Activated CD4-positive, alpha-beta memory T cell treated with anti-CD3 and anti-CD28 coated beads, Interleukin-2, amount 10 ng/mL, durations not matched to agents 7 days and 5 days (primary cell): ENCODE results near the gene ZNF28. TPM values are rescaled to one million over a fixed set of nuclear protein-coding genes. Genes with fewer than 3 reads are reported as not detected.
"Not testable (repeated sequence)": the region's sequence is repeated elsewhere in the genome, so short reads cannot be mapped to it uniquely, and the experiment has no call there.

Experiments used
- CTCF ChIA-PET: fragments of 350-600 bp; sonication (Branson Sonifier 250); formaldehyde crosslinking; loops from one replicate; lab custom pipeline; 2021; ENCODE audit warnings: antibody characterized with exemption, inconsistent platforms; lab: Charles Lee
- POLR2A ChIA-PET: fragments of 350-600 bp; sonication (Branson Sonifier 250); formaldehyde crosslinking; loops from one replicate; lab custom pipeline; 2021; ENCODE audit warnings: antibody characterized with exemption; lab: Charles Lee
- DNase-seq: peaks from one replicate; pipeline ENCODE4 v3.0.0-alpha.2; 2020
- H3K27ac Mint-ChIP-seq: one replicate; pipeline ENCODE4 v1.8.0; 2021; ENCODE audit warnings: mild to moderate bottlenecking, mixed read lengths
- H3K27me3 Mint-ChIP-seq: one replicate; pipeline ENCODE4 v1.8.0; 2021; ENCODE audit warnings: mixed read lengths
- H3K36me3 Mint-ChIP-seq: one replicate; pipeline ENCODE4 v1.8.0; 2021; ENCODE audit warnings: low read depth, mixed read lengths
- H3K4me1 Mint-ChIP-seq: one replicate; pipeline ENCODE4 v1.8.0; 2021; ENCODE audit warnings: mixed read lengths
- H3K4me3 Mint-ChIP-seq: one replicate; pipeline ENCODE4 v1.8.0; 2021; ENCODE audit warnings: mild to moderate bottlenecking, mixed read lengths
- H3K9me3 Mint-ChIP-seq: one replicate; pipeline ENCODE4 v1.8.0; 2021; ENCODE audit warnings: mixed read lengths
- total RNA-seq, 2 experiments: library from RNA; stranded (reverse); gene quantifications; one replicate each; pipeline ENCODE4 v1.2.3, GENCODE V29; 2021

Gene ZNF28
- 10 to 100 TPM; 18.0 to 24.5 TPM for total RNA-seq

DNA sequence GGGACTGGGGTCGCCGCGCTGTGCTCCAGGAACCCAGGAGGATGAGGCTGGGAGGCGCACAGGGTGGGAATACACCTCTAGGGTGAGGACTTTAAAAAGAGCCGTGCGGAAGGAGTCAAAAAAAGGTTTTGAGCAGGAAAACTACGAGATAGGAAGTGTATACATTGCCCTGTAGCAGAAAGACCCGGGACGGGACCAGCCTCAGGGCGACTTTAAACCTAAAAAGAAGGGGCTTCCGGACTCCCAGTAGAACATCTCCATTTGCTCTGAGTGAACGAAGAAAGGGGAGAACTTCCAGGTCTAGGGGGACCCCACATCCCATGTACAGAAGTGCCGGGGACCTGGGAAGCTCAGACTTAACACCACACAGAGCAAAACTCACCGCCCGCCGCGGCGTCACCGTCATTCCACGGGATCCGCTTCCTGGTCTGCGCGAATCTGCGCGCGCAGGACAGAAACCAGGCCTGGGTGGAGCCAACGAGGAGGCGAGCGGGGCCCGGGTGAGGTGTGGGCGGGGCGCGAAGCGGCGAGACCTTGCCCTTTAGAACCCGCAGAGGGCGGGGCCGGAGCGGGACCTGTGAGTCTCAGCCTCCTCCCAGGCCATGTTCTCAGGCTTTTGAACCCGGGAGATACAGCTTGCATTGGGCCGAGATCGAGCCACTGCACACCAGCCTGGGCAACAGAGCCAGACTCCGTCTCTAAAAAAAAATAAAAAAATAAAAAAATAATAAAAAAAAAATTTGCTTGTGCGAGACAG lies at the start of gene ZNF28:
ZNF28 (minus strand) TSS at position 430 of the 757 bp plus-strand sequence. CDS start 3,675 bp downstream, outside the sequence.
- peak within 1 kb of the TSS; percentile 62 for H3K27ac Mint-ChIP-seq
- peaks cover 35% of the 10 kb centered on the region for H3K9me3 Mint-ChIP-seq
- H3K27me3 Mint-ChIP-seq, CTCF ChIA-PET: not testable (repeated sequence)
- peaks cover 53% of the 10 kb centered on the region for H3K36me3 Mint-ChIP-seq
- peaks cover 18% of the 10 kb centered on the region for H3K4me1 Mint-ChIP-seq
- DNase-seq, result peak; percentile 70
- peak within 1 kb of the TSS; percentile 91 for H3K4me3 Mint-ChIP-seq
- POLR2A ChIA-PET, result interaction anchor here (0.9 to 1.0 kb wide), 2 partner anchors 34 to 337 kb away, joined by 3 to 4 read pairs; no protein-coding TSS in a partner anchor

DNA sequence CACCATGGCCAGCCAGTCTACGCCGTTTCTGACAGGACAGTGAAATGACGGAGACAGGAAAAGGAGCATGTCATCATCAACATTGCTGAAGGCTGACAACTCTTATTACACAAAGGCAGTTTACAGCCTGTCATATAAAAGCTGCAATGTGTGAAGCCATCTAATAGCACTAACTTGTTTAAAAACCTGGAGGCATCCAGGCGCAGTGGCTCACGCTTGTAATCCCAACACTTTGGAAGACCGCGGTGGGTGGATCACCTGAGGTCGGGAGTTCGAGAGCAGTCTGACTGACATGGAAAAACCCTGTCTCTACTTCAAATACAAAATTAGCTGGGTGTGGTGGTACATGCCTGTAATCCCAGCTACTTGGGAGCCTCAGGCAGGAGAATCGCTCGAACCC lies 46.6 kb upstream of the ZNF28 start:
- H3K27me3 Mint-ChIP-seq, POLR2A ChIA-PET, H3K36me3 Mint-ChIP-seq, DNase-seq, H3K4me1 Mint-ChIP-seq, H3K27ac Mint-ChIP-seq, H3K4me3 Mint-ChIP-seq, CTCF ChIA-PET: not testable (repeated sequence)
- peaks cover 27% of the 10 kb centered on the region for H3K9me3 Mint-ChIP-seq

DNA sequence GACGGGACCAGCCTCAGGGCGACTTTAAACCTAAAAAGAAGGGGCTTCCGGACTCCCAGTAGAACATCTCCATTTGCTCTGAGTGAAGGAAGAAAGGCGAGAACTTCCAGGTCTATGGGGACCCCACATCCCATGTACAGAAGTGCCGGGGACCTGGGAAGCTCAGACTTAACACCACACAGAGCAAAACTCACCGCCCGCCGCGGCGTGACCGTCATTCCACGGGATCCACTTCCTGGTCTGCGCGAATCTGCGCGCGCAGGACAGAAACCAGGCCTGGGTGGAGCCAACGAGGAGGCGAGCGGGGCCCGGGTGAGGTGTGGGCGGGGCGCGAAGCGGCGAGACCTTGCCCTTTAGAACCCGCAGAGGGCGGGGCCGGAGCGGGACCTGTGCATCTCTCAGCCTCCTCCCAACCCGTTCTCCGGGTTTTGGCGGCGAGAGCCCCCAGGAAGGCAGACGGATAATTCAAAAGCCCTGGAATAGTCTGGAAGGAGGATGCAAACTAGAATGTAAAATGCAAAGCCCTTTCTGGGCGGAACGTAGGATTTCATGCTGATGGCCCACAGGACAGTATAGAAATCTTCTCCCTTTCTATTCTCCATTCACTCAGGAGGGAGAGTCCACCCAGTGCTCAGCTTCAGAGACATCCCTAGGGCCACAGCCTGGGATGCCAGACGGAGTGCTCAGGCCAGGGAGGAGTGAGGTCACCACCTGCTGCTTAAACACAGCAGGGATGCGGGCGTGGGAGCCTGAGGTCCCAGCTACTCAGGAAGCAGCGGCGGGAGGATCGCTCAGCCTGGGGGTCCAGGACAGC lies 36.2 kb upstream of the ZNF28 start, which contains the start of gene ZNF468:
ZNF468 (minus strand) TSS at position 242 of the 814 bp plus-strand sequence. CDS start 3,347 bp downstream, outside the sequence.
- Mint-ChIP-seq H3K27ac (peak within 1 kb of the TSS; percentile 82), H3K9me3 (peaks cover 34% of the 10 kb centered on the region), H3K4me1 (peaks cover 28% of the 10 kb centered on the region), H3K4me3 (peak within 1 kb of the TSS; percentile 93), H3K36me3 (peaks cover 50% of the 10 kb centered on the region)
- peak; percentile 78 for DNase-seq
- POLR2A ChIA-PET, result interaction anchor here (1.0 kb wide), 1 partner anchor 104 kb away, joined by 4 read pairs; no protein-coding TSS in a partner anchor
- CTCF ChIA-PET, H3K27me3 Mint-ChIP-seq: not testable (repeated sequence)

DNA sequence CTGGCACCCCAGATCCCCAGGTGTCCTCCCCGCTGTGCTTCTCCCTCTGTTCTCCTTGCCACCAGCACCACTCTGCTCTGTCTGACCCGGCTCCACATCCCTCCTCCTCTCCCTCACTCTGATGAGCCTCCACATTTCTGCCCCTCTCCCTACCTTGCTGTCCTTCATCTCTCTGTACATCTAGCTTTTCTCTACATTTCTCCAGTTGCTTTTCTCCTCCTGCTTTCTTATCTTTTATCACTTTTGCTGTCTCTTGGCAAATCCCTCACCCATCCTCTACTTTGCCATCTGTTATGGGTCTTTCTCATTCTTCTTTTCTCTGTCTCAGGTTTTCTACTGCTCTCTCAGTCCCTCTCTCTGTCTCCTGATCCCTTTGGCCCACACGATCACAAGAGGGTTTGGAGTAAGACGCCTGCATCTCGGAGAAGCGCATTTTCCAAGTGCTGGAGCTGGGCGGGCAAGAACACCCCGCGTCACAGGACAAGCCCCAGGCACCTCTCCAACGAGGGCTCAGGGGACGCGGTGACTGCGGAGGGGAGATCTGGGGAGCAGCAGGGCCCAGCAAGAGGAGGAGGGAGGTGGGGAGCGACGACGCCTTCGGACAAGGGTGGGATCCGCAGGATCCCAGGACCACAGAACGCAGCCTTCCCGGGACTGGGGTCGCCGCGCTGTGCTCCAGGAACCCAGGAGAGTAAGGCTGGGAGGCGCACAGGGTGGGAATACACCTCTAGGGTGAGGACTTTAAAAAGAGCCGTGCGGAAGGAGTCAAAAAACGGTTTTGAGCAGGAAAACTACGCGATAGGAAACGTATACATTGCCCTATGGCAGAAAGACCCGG lies 35.3 kb upstream of the ZNF28 start:
- H3K27me3 Mint-ChIP-seq, CTCF ChIA-PET, DNase-seq: not testable (repeated sequence)
- POLR2A ChIA-PET, result interaction anchor here (1.0 kb wide), 1 partner anchor 105 kb away, joined by 4 read pairs; no protein-coding TSS in a partner anchor
- H3K27ac Mint-ChIP-seq, result peak overlapping the region; percentile 82
- H3K4me1 Mint-ChIP-seq, result peaks cover 28% of the 10 kb centered on the region
- peak overlapping the region; percentile 93 for H3K4me3 Mint-ChIP-seq
- H3K9me3 Mint-ChIP-seq, result peaks cover 29% of the 10 kb centered on the region
- peaks cover 57% of the 10 kb centered on the region for H3K36me3 Mint-ChIP-seq

DNA sequence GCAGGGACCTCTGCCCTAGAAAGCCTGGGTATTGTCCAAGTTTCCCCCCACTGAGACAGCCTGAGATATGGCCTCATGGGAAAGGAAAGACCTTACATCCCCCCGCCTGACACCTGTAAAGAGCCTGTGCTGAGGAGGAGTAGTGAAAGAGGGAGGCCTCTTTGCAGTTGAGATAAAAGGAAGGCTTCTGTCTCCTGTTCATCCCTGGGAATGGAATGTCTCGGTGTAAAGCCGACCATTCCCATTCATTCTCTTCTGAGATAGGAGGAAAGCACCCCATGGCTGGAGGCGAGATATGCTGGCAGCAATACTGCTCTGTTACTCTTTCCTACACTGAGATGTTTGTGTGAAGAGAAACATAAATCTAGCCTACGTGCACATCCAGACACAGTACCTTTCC lies 25.9 kb upstream of the ZNF28 start:
- CTCF ChIA-PET, DNase-seq, H3K4me1 Mint-ChIP-seq, H3K4me3 Mint-ChIP-seq, POLR2A ChIA-PET, H3K27ac Mint-ChIP-seq, H3K27me3 Mint-ChIP-seq: not testable (repeated sequence)
- peaks cover 46% of the 10 kb centered on the region for H3K9me3 Mint-ChIP-seq
- peaks cover 97% of the 10 kb centered on the region for H3K36me3 Mint-ChIP-seq

DNA sequence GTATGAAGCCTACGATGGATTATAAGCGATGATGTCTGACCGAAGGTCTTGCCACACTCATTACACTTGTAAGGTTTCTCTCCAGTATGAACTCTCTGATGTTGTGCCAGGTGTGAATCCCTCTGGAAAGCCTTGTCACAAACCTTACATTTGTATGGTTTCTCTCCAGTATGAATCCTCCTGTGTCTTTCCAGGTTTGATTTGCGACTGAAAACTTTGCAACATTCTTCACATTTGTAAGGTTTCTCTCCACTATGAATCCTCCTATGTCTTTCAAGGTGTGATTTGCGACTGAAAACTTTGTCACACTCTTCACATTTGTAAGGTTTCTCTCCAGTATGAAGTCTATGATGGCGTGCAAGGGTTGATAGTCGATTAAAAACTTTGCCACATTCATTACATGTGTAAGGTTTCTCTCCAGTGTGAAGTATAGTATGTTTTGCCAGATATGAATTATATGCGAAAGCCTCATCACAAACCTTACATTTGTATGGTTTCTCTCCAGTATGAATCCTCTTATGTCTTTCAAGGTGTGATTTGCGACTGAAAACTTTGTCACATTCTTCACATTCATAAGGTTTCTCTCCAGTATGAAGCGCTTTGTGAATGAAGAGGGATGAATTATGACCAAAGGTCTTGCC lies 19.5 kb upstream of the ZNF28 start:
- H3K9me3 Mint-ChIP-seq, result peaks cover 72% of the 10 kb centered on the region
- CTCF ChIA-PET, H3K27me3 Mint-ChIP-seq, H3K4me3 Mint-ChIP-seq, POLR2A ChIA-PET, DNase-seq, H3K27ac Mint-ChIP-seq, H3K4me1 Mint-ChIP-seq: not testable (repeated sequence)
- peaks cover 94% of the 10 kb centered on the region for H3K36me3 Mint-ChIP-seq

DNA sequence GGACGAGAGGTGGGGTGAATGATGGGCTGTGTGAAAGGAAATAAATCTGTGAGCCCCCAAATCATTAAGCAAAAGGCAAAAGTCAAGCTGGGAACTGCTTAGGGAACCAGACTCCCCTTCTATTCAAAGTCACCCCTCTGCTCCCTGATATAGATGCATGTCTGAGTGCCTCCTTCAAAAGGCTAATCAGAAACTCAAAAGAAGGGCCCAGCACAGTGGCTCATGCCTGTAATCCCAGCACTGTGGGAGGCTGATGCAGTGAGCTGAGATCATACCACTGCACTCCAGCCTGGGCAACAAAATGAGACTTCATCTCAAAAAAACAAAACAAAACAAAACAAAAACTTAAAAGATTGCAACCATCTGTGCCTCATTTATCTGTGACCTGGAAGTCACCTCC lies 12.9 kb upstream of the ZNF28 start:
- CTCF ChIA-PET, DNase-seq, H3K27ac Mint-ChIP-seq, POLR2A ChIA-PET, H3K4me3 Mint-ChIP-seq, H3K4me1 Mint-ChIP-seq, H3K27me3 Mint-ChIP-seq: not testable (repeated sequence)
- Mint-ChIP-seq H3K9me3 (peaks cover 53% of the 10 kb centered on the region), H3K36me3 (peaks cover 44% of the 10 kb centered on the region)

DNA sequence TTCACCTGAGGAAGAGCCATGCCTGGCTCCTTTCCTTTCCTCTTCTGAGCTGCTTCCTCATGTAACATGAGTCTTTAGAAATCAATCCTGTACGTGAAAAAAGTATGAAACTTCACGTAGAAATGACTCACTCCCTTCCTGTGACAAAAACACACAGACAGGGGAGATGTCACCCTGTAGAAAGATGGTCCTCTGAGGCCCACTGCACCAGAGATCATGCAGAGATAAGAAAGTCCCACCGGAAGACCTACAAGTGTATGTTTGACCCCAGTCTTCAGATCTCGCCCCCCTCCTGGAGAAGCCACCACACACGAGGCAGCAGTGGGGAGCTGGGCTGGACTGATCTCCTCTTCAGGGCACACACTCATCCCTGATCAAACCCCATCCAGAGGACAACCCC lies 12.1 kb upstream of the ZNF28 start:
- H3K27me3 Mint-ChIP-seq, POLR2A ChIA-PET, H3K4me1 Mint-ChIP-seq, H3K4me3 Mint-ChIP-seq, DNase-seq, CTCF ChIA-PET, H3K27ac Mint-ChIP-seq: not testable (repeated sequence)
- Mint-ChIP-seq H3K36me3 (peaks cover 39% of the 10 kb centered on the region), H3K9me3 (peaks cover 48% of the 10 kb centered on the region)

DNA sequence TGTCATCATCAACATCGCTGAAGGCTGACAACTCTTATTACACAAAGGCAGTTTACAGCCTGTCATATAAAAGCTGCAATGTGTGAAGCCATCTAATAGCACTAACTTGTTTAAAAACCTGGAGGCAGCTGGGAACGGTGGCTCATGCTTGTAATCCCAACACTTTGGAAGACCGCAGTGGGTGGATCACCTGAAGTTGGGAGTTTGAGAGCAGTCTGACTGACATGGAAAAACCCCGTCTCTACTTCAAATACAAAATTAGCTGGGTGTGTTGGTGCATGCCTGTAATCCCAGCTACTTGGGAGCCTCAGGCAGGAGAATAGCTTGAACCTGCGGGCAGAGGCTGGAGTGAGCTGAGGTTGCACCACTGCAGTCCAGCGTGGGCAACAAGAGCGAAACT lies 8.4 kb upstream of the ZNF28 start:
- Mint-ChIP-seq H3K9me3 (peaks cover 33% of the 10 kb centered on the region), H3K36me3 (peaks cover 12% of the 10 kb centered on the region)
- POLR2A ChIA-PET, H3K4me3 Mint-ChIP-seq, DNase-seq, H3K27me3 Mint-ChIP-seq, CTCF ChIA-PET, H3K4me1 Mint-ChIP-seq, H3K27ac Mint-ChIP-seq: not testable (repeated sequence)

DNA sequence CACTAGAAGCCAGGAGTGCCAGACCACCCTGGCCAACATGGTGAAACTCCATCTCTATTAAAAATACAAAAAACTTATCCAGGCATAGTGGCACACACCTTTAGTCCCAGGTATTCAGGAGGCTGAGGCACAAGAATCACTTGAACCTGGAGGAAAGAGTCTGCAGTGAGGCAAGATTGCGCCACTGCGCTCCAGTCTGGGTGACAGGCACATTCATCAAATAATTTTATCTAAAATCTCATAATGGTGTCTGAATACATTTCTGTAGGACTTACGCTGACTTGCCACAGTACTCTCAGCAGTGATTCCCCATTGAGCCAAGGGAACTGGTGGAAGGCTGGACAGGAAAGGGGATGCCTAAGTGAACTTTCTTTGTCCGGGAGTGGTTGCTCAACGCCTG lies 4.3 kb upstream of the ZNF28 start:
- Mint-ChIP-seq H3K4me1 (peaks cover 9% of the 10 kb centered on the region), H3K36me3 (peaks cover 19% of the 10 kb centered on the region), H3K27me3 (no peaks in the 10 kb centered on the region), H3K9me3 (peaks cover 31% of the 10 kb centered on the region), H3K27ac (no peak overlapping the region), H3K4me3 (no peak overlapping the region)
- CTCF ChIA-PET, result no interaction called here
- POLR2A ChIA-PET, result no interaction called here
- DNase-seq, result no peak

DNA sequence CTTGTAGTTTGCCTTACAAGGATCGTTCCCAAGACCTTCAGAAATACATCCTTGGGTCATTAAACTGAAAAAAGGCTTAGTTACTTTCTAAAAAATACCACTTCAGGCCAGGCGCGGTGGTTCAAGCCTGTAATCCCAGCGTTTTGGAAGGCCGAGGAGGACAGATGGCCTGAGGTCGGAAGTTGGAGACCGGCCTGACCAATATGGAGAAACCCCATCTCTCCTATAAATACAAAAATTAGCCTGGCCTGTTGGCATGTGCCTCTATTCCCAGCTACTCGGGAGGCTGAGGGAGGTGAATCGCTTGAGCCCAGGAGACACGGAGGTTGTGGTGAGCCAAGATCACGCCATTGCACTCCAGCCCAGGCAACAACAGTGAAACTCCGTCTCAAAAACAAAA lies 2.2 kb upstream of the ZNF28 start:
- ChIA-PET CTCF (no interaction called here), POLR2A (no interaction called here)
- H3K4me3 Mint-ChIP-seq, result no peak overlapping the region
- H3K27me3 Mint-ChIP-seq, result no peaks in the 10 kb centered on the region
- peaks cover 32% of the 10 kb centered on the region for H3K9me3 Mint-ChIP-seq
- H3K27ac Mint-ChIP-seq, result no peak overlapping the region
- no peak for DNase-seq
- H3K4me1 Mint-ChIP-seq, result peaks cover 18% of the 10 kb centered on the region
- peaks cover 31% of the 10 kb centered on the region for H3K36me3 Mint-ChIP-seq

DNA sequence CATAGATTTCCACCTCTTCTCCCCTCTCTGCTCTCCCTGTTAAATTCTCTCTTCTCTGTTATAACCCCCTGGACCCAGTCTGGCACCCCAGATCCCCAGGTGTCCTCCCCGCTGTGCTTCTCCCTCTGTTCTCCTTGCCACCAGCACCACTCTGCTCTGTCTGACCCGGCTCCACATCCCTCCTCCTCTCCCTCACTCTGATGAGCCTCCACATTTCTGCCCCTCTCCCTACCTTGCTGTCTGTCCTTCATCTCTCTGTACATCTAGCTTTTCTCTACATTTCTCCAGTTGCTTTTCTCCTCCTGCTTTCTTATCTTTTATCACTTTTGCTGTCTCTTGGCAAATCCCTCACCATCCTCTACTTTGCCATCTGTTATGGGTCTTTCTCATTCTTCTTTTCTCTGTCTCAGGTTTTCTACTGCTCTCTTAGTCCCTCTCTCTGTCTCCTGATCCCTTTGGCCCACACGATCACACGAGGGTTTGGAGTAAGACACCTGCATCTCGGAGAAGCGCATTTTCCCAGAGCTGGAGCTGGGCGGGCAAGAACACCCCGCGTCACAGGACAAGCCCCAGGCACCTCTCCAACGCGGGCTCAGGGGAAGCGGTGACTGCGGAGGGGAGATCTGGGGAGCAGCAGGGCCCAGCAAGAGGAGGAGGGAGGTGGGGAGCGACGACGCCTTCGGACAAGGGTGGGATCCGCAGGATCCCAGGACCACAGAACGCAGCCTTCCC lies 795 bp downstream of the ZNF28 start:
- Mint-ChIP-seq H3K9me3 (peaks cover 38% of the 10 kb centered on the region), H3K4me3 (peak overlapping the region; percentile 91), H3K36me3 (peaks cover 60% of the 10 kb centered on the region), H3K27ac (peak overlapping the region; percentile 62), H3K4me1 (peaks cover 18% of the 10 kb centered on the region)
- peak; percentile 26 for DNase-seq
- CTCF ChIA-PET, H3K27me3 Mint-ChIP-seq: not testable (repeated sequence)
- POLR2A ChIA-PET, result interaction anchor here (0.9 kb wide), 1 partner anchor 35 kb away, joined by 4 read pairs; no protein-coding TSS in a partner anchor
